HG03066 (cell line): ENCODE measurements around the gene IMMT.
A peak's percentile ranks its signal among the peaks of the same experiment; 100 is the strongest.

ENCODE experiments used
- ATAC-seq: cut with Tn5 transposase; IDR thresholded peaks from one replicate; pipeline ENCODE4 v1.9.1; 2021; ENCODE audit warnings: low read depth; ENCODE audit not compliant: unreplicated experiment

Gene IMMT

GRCh38 chr2:86226636-86227520 lies 31.6 kb upstream of the IMMT start:
- ATAC-seq: no peak

DNA sequence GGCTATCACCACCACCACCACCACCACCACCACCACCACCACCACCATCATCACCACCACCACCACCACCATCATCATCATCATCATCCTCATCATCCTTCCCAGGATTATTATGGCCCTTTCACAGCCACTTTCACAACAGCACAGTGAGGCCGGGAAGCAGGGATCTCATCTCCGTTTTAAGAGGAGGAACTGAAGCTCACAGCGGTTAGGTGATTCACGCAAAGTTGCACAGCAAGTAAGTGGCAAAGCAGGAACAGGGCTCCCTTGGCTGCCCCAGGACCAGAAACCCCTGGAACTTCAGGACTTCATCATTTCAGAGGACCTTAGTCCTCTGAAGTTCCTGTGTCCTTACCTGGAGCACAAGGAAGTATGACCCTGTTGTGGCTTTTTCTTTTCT lies 30.8 kb upstream of the IMMT start:
- no peak for ATAC-seq

DNA sequence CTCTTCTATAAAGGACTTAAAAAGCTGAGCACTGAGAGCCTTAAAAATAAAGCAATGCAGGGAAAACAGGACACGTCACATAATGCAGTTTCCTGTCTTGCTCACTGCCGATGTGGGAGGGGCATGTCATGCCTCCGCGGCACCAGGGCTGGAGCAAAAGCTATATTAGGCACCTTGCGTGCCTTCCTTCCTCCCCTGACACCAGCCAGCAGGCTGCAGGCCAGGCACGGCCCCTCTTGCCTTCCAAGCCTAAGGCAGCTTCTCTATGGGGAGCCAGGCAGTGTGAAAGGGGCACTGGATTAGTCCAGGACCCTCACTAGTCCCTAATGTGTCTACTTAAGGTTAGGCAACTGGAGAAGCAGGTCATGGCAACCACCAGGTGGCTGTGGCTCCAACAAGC lies 30.3 kb upstream of the IMMT start:
- ATAC-seq: peak; percentile 56

- no peak for ATAC-seq
Observed at GRCh38 chr2:86224645-86225355, 29.5 kb upstream of the IMMT start.

DNA sequence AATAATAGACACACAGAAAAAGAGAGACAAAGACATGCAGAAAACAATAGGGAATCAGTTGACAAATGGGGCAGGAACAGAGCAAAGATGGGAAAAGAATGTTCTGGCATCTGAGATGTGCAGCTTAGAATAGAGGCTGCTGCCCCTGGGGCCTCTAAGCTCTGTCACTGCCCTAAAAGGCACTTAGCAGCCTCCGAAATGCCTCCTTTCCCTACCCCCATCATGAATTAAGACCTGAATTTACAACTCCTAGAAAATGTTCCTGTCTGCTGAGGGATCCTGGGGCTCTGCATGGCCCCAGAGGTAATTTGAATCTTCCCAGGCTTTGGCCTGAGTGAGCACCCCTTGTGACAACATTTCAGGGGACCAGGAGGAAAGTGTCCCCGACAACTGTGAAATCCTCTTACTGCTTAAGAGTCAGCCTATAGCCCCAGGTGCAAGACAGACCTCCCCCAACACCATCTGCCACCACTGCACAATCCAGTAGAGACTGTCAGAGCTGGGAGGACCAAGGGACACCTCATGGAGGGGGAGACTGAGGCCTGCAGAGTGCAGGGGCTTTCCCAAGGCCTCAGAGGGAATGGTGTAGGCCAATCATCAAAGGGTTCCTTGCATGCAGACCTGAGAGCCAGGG lies 28.8 kb upstream of the IMMT start:
- ATAC-seq: no peak

DNA sequence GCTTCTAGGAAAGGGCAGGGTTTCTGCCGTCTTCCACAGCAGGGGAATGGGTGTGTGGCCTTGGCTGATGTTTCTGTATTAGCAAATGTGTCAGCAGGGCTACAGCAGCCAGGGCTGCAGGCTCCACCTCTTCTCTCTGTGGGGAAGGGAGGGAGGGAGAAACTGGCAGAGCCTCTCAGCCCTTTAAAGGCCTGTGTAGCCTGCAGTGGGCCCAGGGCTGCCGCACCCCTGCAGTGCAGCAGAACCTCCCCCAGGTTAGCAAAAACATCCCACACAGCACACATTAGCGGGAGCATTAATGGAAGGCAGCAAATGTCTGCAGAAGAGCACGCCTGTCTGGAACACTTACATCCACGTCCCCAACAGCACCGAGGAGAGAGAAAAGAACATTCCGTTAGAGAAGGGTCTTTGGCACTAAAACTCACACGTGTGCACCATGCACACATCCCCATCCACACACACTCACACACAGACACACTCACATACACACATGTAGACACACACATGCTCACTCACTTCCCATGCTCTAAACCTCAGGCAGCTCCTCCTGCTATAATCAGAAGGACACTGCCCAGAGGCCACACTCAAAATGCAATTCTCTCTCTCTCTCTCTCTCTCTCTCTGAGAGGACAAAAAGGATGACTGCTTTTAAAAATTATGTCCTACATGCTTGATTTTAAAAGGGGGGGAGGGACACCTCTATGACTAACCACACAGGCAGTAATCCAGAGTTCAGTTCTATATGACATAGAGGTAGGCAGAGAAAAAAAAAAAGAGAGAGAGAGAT lies 28.1 kb upstream of the IMMT start:
- no peak for ATAC-seq

DNA sequence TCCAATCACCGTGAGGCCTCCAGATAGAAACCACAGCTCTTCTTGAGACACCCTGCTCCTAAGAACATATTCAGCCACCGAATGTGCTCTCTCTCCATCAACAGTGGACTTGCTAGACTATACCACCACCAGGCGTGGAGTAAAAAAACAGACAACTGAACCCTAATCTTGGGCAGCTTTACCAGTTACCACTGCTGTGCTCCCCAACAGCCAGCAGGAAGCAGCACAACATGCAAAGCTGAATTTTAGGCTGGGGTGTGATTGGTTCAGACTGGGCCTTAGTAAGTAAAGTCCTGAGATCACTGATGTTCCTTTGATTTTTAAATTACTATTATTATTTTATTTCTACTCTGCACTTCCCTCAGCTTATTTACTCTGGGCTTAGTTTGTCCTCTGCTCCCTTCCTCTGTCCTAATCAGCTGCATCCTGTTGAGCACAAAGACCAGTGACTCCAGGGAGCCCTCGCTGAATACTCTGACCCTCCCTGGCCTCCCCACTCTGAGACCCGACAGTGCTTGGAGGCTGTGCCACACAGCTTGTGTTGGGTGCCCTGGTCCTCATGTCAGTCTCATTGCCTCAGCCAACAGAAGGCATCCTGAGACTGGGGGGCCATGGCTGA lies 25.9 kb upstream of the IMMT start:
- no peak for ATAC-seq

GRCh38 chr2:86219896-86220295 lies 24.6 kb upstream of the IMMT start:
- no peak for ATAC-seq

GRCh38 chr2:86218124-86218523 lies 22.9 kb upstream of the IMMT start:
- no peak for ATAC-seq

- no peak for ATAC-seq
Observed at GRCh38 chr2:86216575-86217555, 21.6 kb upstream of the IMMT start.

DNA sequence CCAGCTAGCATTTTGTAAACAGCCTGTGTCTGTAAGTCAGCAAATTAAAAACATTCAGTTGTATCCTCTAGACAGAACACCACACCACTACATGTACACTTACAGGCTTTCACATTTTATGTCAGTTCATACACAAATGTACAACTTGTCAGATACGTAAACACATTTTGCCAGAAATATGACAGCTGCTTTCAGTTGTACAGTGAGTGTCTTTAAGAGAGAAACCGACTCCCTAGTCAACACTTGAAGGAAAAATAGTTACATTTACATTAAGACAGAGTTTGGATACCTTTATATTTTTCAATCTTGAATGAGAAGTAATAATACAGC lies 19.2 kb upstream of the IMMT start:
- ATAC-seq: no peak

DNA sequence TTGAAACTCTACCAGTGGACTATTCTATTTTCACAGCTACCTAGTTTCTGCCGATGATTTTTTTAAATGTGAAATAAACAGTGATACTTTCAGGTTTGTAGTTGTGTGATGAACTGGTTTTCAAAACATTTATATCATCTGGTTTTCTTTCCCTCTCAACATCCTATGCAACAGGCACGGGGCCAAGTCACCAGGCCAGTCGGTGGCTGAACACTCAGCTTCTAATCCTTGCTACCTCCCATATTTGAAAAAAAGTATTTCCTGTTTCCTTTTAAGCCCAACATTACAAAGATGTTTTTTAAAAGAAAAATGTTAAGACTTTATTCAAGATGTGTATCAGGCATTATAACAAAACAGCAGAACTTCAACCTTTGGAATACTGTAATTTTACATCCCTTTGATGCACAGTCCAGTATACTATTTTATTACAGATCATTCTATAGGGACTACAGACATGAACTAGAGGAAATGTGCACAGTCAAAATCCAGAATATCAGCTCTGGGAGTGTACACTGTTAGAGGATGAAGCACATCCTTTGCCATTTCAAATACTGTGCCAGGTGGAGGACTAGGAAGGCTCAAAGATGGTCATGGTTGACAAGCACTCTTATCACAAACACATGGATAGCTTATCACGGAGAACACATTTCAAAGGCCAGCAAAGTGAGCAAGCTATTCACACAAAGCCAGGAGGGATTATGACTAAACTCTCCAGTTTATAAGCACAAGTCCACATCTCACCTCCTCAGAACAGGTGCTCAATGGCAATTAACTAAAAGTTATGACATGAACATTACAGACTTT lies 18.6 kb upstream of the IMMT start:
- no peak for ATAC-seq

- ATAC-seq: no peak
Observed at GRCh38 chr2:86213056-86213455, 17.8 kb upstream of the IMMT start.

DNA sequence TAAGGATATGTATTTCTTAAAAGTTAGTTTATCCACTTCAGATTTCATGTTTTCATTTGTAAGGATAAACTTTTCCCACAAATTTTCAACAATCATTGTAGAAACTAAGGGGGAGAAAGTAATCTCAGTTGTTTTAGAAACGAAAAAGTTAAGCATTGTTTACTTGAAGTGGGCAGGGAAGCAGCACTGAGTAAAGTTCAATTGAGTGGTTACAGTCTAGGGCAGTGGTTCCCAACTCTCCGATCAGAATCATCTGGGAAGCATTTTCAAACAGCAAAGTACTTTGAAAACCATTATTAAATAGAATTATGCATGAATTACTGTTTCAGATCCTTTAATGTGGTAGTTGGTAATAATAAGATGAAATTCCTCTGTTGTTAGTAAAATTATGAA lies 16.5 kb upstream of the IMMT start:
- ATAC-seq: no peak

DNA sequence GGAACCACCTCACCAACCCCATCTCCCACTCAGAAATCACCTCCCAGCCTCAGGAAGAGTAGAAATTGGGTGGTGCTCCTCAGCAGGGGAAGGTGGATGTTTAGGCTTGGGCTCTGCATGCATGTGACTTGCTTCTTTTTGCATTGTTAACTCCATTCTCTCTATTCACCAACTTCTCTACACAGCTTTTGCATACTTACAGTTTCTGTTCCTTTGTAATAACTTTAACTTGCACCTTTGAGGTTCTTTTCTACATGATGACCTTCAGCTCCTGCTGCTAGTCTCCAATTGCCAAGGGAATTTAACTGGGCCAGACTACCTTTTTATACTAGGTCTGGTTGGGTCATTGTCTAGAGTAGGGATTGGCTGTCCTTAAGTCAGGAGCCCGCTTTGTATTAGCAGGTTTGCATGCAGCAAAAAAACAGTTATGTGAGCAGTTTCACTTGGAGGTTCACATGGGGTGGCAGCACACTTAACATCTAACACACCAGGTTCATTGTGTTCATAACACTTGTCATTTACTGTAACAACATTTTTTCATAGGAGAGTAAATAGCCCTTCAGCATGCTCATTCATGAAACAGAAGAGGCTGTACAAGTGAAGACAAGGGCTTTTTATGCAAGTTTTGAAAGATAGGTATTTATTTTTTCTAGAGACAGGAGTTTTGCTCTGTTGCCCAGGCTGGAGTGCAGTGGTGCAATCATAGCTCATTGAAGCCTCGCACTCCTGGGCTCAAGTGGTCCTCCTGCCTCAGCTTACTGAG lies 16.0 kb upstream of the IMMT start:
- no peak for ATAC-seq

DNA sequence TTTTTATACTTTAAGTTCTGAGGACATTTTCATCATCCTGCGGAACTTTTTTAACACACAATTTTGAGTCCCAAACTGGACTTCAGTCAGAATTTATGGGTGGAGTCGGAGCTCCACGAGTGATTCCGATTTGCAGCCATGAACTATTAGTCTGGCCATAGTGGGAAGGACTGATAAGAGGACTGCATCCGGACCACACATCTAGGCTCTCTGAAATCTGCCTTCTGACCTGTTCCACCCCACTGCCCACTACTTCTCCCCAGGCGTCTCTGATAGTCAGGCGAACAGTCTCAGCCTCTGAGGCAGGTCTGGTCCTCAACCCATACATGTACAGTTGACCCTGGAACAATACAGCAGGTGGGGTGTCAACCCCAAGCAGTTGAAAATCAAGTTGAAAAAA lies 9.2 kb upstream of the IMMT start:
- ATAC-seq: no peak

- no peak for ATAC-seq
Observed at GRCh38 chr2:86203614-86204013, 8.4 kb upstream of the IMMT start.

- ATAC-seq: no peak
Observed at GRCh38 chr2:86202702-86203101, 7.4 kb upstream of the IMMT start.
